Fibroblast of the aortic adventitia (primary cell): Measurements from ENCODE around the gene ACAP1. TPM values are rescaled to one million over a fixed set of nuclear protein-coding genes. Genes with fewer than 3 reads are reported as not detected.

Source experiments
- DNase-seq: peaks from one replicate; pipeline ENCODE4 v3.0.0-alpha.2; 2010; ENCODE audit warnings: low read depth
- H3K4me3 ChIP-seq: 2 replicates; pipeline ENCODE4 v1.5.1; 2011; ENCODE audit warnings: low read depth, mild to moderate bottlenecking, control low read depth, low read length, moderate library complexity
- CTCF ChIP-seq: IDR thresholded peaks from 2 replicates; pipeline ENCODE4 v1.5.1; 2011; ENCODE audit warnings: mild to moderate bottlenecking, low read length, control low read depth, inconsistent platforms; ENCODE audit not compliant: insufficient read depth
- small RNA-seq: library from RNA; depleted of rRNA; stranded (forward); fragments of <200 nt; gene quantifications from one replicate; pipeline ENCODE3, GENCODE V24; 2012
- total RNA-seq: library from RNA; depleted of rRNA; stranded (reverse); fragments of >200 nt; gene quantifications from 2 replicates; pipeline ENCODE4 v1.2.3, GENCODE V29; 2012; ENCODE audit warnings: low replicate concordance

ACAP1 gene
- total RNA-seq, 1 donor = 0.72 TPM

GRCh38 chr17:7396147-7396546 lies 59.8 kb downstream of the ACAP1 start:
- no peak for TF ChIP-seq CTCF
- DNase-seq = no peak
- no peak overlapping the region for H3K4me3 ChIP-seq

- no peak for DNase-seq
- no peak for TF ChIP-seq CTCF
- H3K4me3 ChIP-seq = no peak overlapping the region
Measured at GRCh38 chr17:7398612-7399011, 62.3 kb downstream of the ACAP1 start.

Small RNAs within 50 kb of the gene (small RNA-seq; reads per million reads assigned to genes)
- not detected for gene AC026954.2

Other genes starting within 250 kb of the ACAP1 start
- gene ASGR2, start 221.7 kb upstream of the ACAP1 start, total RNA-seq = not detected in 2 replicates
- gene ASGR1, start 157.2 kb upstream of the ACAP1 start, total RNA-seq = 0.09 and 2.8 TPM in 2 replicates
- gene DLG4, start 116.7 kb upstream of the ACAP1 start, total RNA-seq = 2.9 and 11.9 TPM in 2 replicates
- gene ACADVL, start 116.6 kb upstream of the ACAP1 start, total RNA-seq = 136 and 210 TPM in 2 replicates
- gene DVL2, start 102.0 kb upstream of the ACAP1 start, total RNA-seq = 67.7 and 102 TPM in 2 replicates
- 26.7 and 40.3 TPM in 2 replicates for gene PHF23, start 97.1 kb upstream of the ACAP1 start, total RNA-seq
- gene GABARAP, start 94.1 kb upstream of the ACAP1 start, total RNA-seq = 293 and 420 TPM in 2 replicates
- gene CTDNEP1, start 84.8 kb upstream of the ACAP1 start, total RNA-seq = 15.3 and 41.2 TPM in 2 replicates
- 31.6 and 35.6 TPM in 2 replicates for gene ELP5, start 84.3 kb upstream of the ACAP1 start, total RNA-seq
- 3.0 TPM in 1 of 2 replicates, not detected in the other for gene CLDN7, start 74.1 kb upstream of the ACAP1 start, total RNA-seq
- gene SLC2A4, start 54.8 kb upstream of the ACAP1 start, total RNA-seq = 0.18 TPM in 1 of 2 replicates, not detected in the other
- not detected in 2 replicates for gene YBX2, start 41.9 kb upstream of the ACAP1 start, total RNA-seq
- gene EIF5A, start 28.9 kb upstream of the ACAP1 start, total RNA-seq = 78.3 and 1,006 TPM in 2 replicates
- 28.4 and 69.1 TPM in 2 replicates for gene GPS2, start 21.2 kb upstream of the ACAP1 start, total RNA-seq
- gene NEURL4, start 7.2 kb upstream of the ACAP1 start, total RNA-seq = 17.4 and 17.7 TPM in 2 replicates
- 6.1 and 6.9 TPM in 2 replicates for gene KCTD11, start 15.6 kb downstream of the ACAP1 start, total RNA-seq
- not detected in 2 replicates for gene TMEM95, start 18.6 kb downstream of the ACAP1 start, total RNA-seq
- gene TNK1, start 44.6 kb downstream of the ACAP1 start, total RNA-seq = under 0.01 TPM in 1 of 2 replicates, not detected in the other
- gene PLSCR3, start 58.0 kb downstream of the ACAP1 start, total RNA-seq = 19.5 and 26.9 TPM in 2 replicates
- 21.7 and 43.7 TPM in 2 replicates for gene TMEM256, start 67.6 kb downstream of the ACAP1 start, total RNA-seq
- 7.0 and 20.3 TPM in 2 replicates for gene NLGN2, start 71.3 kb downstream of the ACAP1 start, total RNA-seq
- not detected in 2 replicates for gene SPEM1, start 83.8 kb downstream of the ACAP1 start, total RNA-seq
- not detected in 2 replicates for gene SPEM2, start 89.1 kb downstream of the ACAP1 start, total RNA-seq
- gene SPEM3, start 92.3 kb downstream of the ACAP1 start, total RNA-seq = 0.25 TPM in 1 of 2 replicates, not detected in the other
- 1.6 and 2.2 TPM in 2 replicates for gene TMEM102, start 98.9 kb downstream of the ACAP1 start, total RNA-seq
- 0.36 and 1.7 TPM in 2 replicates for gene FGF11, start 103.0 kb downstream of the ACAP1 start, total RNA-seq
- 4.7 and 6.1 TPM in 2 replicates for gene CHRNB1, start 108.5 kb downstream of the ACAP1 start, total RNA-seq
- gene ZBTB4, start 143.1 kb downstream of the ACAP1 start, total RNA-seq = 37.4 and 45.5 TPM in 2 replicates
- gene SLC35G6, start 144.9 kb downstream of the ACAP1 start, total RNA-seq = not detected in 2 replicates
- 72.9 and 74.1 TPM in 2 replicates for gene POLR2A, start 147.8 kb downstream of the ACAP1 start, total RNA-seq
- gene TNFSF12, start 212.5 kb downstream of the ACAP1 start, total RNA-seq = 10.1 and 14.5 TPM in 2 replicates
- 1.1 and 1.4 TPM in 2 replicates for gene TNFSF13, start 222.2 kb downstream of the ACAP1 start, total RNA-seq
- 14.6 and 60.4 TPM in 2 replicates for gene SENP3, start 225.4 kb downstream of the ACAP1 start, total RNA-seq
- 4.9 and 71.7 TPM in 2 replicates for gene CD68, start 243.1 kb downstream of the ACAP1 start, total RNA-seq
- gene MPDU1, start 247.3 kb downstream of the ACAP1 start, total RNA-seq = 32.3 and 127 TPM in 2 replicates